Spleen (tissue), 11 donors: ENCODE results near the gene PPM1E. TPM values are rescaled to one million over a fixed set of nuclear protein-coding genes. Genes with fewer than 3 reads are reported as not detected.

ENCODE experiments used
- DNase-seq: peaks from one replicate; pipeline ENCODE4 v3.0.0-alpha.2; 2020
- H3K27ac ChIP-seq, 8 donors: fragments of 200-600 bp; sonication (generic) in 7 of 8; 1 replicate in 4 of 8; 2 replicates in 4 of 8; pipeline versions ENCODE4 v1.5.0 to v1.8.0; 2016 to 2021; ENCODE audit warnings: inconsistent platforms in 4 of 8, mild to moderate bottlenecking in 4 of 8, moderate library complexity in 1 of 8
- H3K27me3 ChIP-seq, 7 donors: fragments of 200-600 bp; sonication (generic) in 6 of 7; replicated peaks in 1 of 7; 1 replicate in 4 of 7; 2 replicates in 3 of 7; pipeline versions ENCODE4 v1.5.0 to v1.8.0; 2016 to 2021; ENCODE audit warnings: inconsistent platforms in 3 of 7, mild to moderate bottlenecking in 1 of 7
- H3K36me3 ChIP-seq, 6 donors: fragments of 200-600 bp; sonication (generic) in 5 of 6; 1 replicate in 4 of 6; 2 replicates in 2 of 6; pipeline versions ENCODE4 v1.5.0 to v1.8.0; 2016 to 2021; ENCODE audit warnings: inconsistent platforms in 2 of 6
- H3K4me1 ChIP-seq, 6 donors: fragments of 200-600 bp; sonication (generic) in 5 of 6; 1 replicate in 3 of 6; 2 replicates in 3 of 6; pipeline versions ENCODE4 v1.5.0 to v1.8.0; 2016 to 2021; ENCODE audit warnings: inconsistent platforms in 3 of 6
- H3K4me3 ChIP-seq, 8 donors: fragments of 200-600 bp; sonication (generic) in 7 of 8; 1 replicate in 4 of 8; 2 replicates in 4 of 8; pipeline versions ENCODE4 v1.5.0 to v1.8.0; 2016 to 2021; ENCODE audit warnings: inconsistent platforms in 4 of 8, mild to moderate bottlenecking in 4 of 8, moderate library complexity in 2 of 8
- H3K9me3 ChIP-seq, 8 donors: fragments of 200-600 bp; sonication (generic) in 7 of 8; 1 replicate in 4 of 8; 2 replicates in 4 of 8; pipeline versions ENCODE4 v1.5.0 to v1.8.0; 2016 to 2021; ENCODE audit warnings: inconsistent platforms in 4 of 8
- POLR2A ChIP-seq, 3 donors: fragments of 450-650 bp; IDR thresholded peaks; one replicate each; pipeline ENCODE4 v1.5.1; 2017; ENCODE audit warnings: antibody characterized with exemption in 3 of 3, mild to moderate bottlenecking in 1 of 3
- POLR2AphosphoS5 ChIP-seq, 3 donors: sonication (generic); formaldehyde crosslinking; IDR thresholded peaks; one replicate each; pipeline ENCODE4 v1.5.1; 2017; ENCODE audit warnings: antibody characterized with exemption in 3 of 3
- WGBS, 5 donors: extraction: QIAGEN DNeasy Blood & Tissue Kit in 3 of 5; methylation state at CpG; one replicate each; pipeline versions ENCODE4 v1.1.5 to v1.1.7; 2013 to 2018; 5-methylcytosine and 5-hydroxymethylcytosine counted together
- intact Hi-C: fragments of 100-400 bp; cut with DNase I; formaldehyde crosslinking; loops from one replicate; pipeline ENCODE4 v1.15.0; 2023; ENCODE audit warnings: low total_unique reads
- polyA plus RNA-seq, 3 donors: library from polyadenylated mRNA; stranded (reverse); fragments of 200-250 nt; gene quantifications; one replicate each; pipeline ENCODE4 v1.2.1, GENCODE V29; 2013
- total RNA-seq, 7 donors: library from RNA; depleted of rRNA in 3 of 7; stranded (reverse); fragments of >200 nt in 3 of 7; fragmentation: NEBNext Ultra II Directional in 4 of 7; extraction: Animal tissue kit (Norgen Biotek cat#: 25700) in 4 of 7; gene quantifications; one replicate each; pipeline versions ENCODE4 v1.1.0 to v1.2.1, GENCODE V29; 2016 to 2021
- TF ChIP-seq, protein P1 (sequence below), 11 experiments: fragments of 200-600 bp in 7 of 11; fragments of 450-650 bp in 4 of 11; sonication (generic) in 4 of 11; IDR thresholded peaks in 8 of 11; conservative IDR thresholded peaks in 3 of 11; 1 replicate in 7 of 11; 2 replicates in 4 of 11; pipeline versions ENCODE4 v1.4.0 to v1.8.0; 2016 to 2021; ENCODE audit warnings: antibody characterized with exemption in 11 of 11, inconsistent platforms in 4 of 11, mild to moderate bottlenecking in 1 of 11
- donor health status: healthy with polysubstance abuse.
- donor health status: DM: no; HTN: no; CAD: no; lungs with moderate emphysema.
- donor health status: DM: no; HTN: no; CAD: no.
- donor health status: Bipolar disorder and iron deficiency.
- donor health status: healthy.
- donor health status: DM: no; HTN: no; CAD: no.
- donor health status: DM: yes; HTN: yes; CAD: no.

The PPM1E gene
- total and polyA plus RNA-seq, 10 donors: 0.04 to 0.79 (median 0.48) TPM

DNA sequence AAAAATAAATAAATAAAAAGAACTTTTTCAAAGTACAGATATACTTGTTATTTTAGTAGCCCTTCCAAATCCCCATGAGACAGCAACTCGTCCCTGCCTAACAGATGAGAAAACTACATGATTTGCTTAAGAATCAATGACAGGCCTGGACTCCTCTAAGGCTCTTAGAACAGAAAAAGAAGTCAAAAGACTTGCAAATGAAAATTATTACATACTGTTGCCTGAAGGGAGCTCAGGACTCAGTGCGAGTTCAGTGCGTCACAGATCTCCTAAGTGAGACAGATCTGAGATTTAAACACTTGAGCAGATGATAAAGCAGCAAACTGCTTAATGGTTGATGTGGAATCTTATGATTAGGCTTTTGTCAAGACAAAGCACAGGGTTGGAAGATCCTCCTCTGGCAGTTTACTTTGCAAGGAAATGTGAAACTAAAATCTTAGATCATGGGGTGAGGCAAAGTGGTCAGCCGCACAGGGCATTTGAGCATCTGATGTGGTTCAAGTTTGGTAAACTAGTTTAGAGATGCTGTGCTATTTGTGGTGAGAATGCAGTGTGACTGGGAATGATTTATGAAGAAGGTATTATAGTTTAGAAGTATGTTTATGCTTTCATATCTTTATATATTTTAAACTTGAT is 212.9 kb downstream of the PPM1E start:
- no peak for DNase-seq
- intact Hi-C loops: no loop called here
- H3K9me3 ChIP-seq: no peaks in the 10 kb centered on the region
- H3K27ac ChIP-seq: no peak overlapping the region
- 79 to 87% (median 80%) methylated on average over 4 of the region's 4 CpGs for WGBS, 5 donors
- no peak overlapping the region for H3K4me3 ChIP-seq
- H3K27me3 ChIP-seq: no peaks in the 10 kb centered on the region
- TF ChIP-seq POLR2AphosphoS5 (IDR thresholded peaks at IDR 0.05): no peak
- TF ChIP-seq, protein P1, sequence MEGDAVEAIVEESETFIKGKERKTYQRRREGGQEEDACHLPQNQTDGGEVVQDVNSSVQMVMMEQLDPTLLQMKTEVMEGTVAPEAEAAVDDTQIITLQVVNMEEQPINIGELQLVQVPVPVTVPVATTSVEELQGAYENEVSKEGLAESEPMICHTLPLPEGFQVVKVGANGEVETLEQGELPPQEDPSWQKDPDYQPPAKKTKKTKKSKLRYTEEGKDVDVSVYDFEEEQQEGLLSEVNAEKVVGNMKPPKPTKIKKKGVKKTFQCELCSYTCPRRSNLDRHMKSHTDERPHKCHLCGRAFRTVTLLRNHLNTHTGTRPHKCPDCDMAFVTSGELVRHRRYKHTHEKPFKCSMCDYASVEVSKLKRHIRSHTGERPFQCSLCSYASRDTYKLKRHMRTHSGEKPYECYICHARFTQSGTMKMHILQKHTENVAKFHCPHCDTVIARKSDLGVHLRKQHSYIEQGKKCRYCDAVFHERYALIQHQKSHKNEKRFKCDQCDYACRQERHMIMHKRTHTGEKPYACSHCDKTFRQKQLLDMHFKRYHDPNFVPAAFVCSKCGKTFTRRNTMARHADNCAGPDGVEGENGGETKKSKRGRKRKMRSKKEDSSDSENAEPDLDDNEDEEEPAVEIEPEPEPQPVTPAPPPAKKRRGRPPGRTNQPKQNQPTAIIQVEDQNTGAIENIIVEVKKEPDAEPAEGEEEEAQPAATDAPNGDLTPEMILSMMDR (IDR thresholded peaks at IDR 0.05 in 8 of 11, conservative IDR thresholded peaks at IDR 0.05 in 3 of 11): no peak
- no peak for TF ChIP-seq POLR2A (IDR thresholded peaks at IDR 0.05)
- H3K4me1 ChIP-seq: no peaks in the 10 kb centered on the region
- H3K36me3 ChIP-seq: no peaks in the 10 kb centered on the region

DNA sequence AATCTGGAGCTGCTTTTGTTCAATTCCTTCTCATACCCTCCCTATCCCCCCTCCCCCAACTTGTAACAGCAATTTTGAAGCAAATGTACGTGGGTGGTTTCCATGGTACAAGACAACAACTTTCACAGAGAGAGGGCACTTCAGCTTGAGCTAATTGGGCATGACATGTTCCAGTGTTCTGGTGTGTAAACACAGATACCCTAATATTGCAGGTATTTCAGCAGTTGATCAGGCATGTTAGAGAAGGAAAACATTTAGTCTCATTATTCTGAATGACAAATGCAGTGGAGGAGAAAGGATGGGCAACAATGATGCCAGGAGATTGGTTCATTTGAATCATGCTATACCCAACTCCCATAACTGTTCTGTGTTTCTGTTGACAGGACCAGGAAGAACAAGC is 213.5 kb downstream of the PPM1E start:
- H3K27ac ChIP-seq: no peak overlapping the region
- H3K36me3 ChIP-seq: no peaks in the 10 kb centered on the region
- no peaks in the 10 kb centered on the region for H3K9me3 ChIP-seq
- no peaks in the 10 kb centered on the region for H3K27me3 ChIP-seq
- H3K4me1 ChIP-seq: no peaks in the 10 kb centered on the region
- no peak for TF ChIP-seq POLR2AphosphoS5 (IDR thresholded peaks at IDR 0.05)
- no peak for TF ChIP-seq POLR2A (IDR thresholded peaks at IDR 0.05)
- TF ChIP-seq, protein P1 (IDR thresholded peaks at IDR 0.05 in 8 of 11, conservative IDR thresholded peaks at IDR 0.05 in 3 of 11): no peak
- DNase-seq: no peak
- intact Hi-C loops: no loop called here
- H3K4me3 ChIP-seq: no peak overlapping the region
- 41 to 67% (median 44%) methylated on average over 1 of the region's 1 CpG for WGBS, 5 donors

DNA sequence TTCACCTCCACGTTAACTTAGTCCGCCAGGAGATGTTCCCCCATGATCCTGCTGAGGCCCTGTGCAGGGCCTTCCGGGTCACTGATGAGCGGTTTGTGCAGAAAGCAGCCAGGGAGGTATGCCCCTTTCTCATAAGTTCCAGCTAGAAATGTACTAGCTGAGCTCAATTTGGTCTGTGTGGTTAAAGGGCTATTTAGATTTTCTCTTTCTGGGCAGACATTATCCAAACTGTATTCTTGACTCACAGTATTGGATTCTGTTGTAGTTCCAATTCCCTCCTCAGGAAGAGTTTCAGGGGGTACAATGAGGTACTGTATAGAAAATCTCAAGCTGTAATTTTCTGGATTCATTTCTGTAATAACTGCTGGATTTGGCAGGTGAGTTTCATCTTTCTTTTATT is 214.0 kb downstream of the PPM1E start:
- Histone ChIP-seq H3K4me3 (no peak overlapping the region), H3K4me1 (peaks cover 0 to 3% (median 0%) of the 10 kb centered on the region in 6 donors), H3K27me3 (no peaks in the 10 kb centered on the region), H3K27ac (no peak overlapping the region), H3K36me3 (no peaks in the 10 kb centered on the region), H3K9me3 (no peaks in the 10 kb centered on the region)
- no peak for DNase-seq
- intact Hi-C loops: no loop called here
- no peak for TF ChIP-seq POLR2A (IDR thresholded peaks at IDR 0.05)
- TF ChIP-seq, protein P1 (IDR thresholded peaks at IDR 0.05 in 8 of 11, conservative IDR thresholded peaks at IDR 0.05 in 3 of 11): no peak
- no peak for TF ChIP-seq POLR2AphosphoS5 (IDR thresholded peaks at IDR 0.05)
- whole genome bisulfite sequencing, 5 donors: 94 to 98% (median 95%) methylated on average over 4 of the region's 4 CpGs

DNA sequence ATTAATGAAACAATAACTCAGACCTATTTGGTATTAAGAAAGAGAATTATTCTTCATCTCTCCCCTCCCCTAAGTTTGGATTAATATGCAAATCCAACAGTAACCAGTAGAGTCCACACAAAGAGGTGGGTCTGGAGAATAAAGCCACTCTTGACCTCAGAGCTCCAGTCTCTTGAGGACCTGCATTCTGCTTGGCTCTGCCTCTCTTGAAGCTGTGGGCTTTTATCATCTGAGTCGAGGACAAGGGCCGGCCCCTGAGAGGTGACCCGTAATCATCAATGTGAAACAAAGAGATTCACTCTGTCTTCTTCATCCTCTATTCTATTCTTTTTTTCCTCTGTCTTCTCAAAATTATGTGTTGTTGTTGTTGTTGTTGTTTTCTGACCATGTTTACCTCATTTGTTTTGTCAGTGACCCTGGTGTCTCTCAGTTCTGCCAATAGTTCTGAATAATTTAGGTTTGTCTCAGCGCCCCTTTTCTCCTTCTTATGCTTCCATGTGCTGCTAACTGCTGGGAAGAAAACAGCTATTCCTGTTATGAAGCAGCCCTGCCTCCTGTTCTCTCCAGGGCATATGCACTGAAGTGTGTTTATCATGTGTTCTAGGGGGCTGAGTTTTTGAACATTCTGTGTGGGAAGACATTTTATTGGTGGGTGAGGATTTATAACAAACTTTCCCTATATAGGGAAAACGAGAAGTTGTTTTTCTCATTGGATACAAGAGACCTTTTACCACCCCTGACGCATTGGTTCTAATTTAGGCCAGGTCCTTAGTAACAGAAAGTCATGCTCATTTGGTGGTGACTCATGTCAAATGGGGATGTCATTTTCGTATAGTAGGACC is 215.2 kb downstream of the PPM1E start:
- Histone ChIP-seq H3K27ac (no peak overlapping the region), H3K27me3 (no peaks in the 10 kb centered on the region), H3K4me3 (no peak overlapping the region), H3K9me3 (no peaks in the 10 kb centered on the region), H3K4me1 (peaks cover 0 to 3% (median 0%) of the 10 kb centered on the region in 6 donors), H3K36me3 (no peaks in the 10 kb centered on the region)
- TF ChIP-seq, protein P1 (IDR thresholded peaks at IDR 0.05 in 8 of 11, conservative IDR thresholded peaks at IDR 0.05 in 3 of 11): no peak
- no peak for TF ChIP-seq POLR2A (IDR thresholded peaks at IDR 0.05)
- TF ChIP-seq POLR2AphosphoS5 (IDR thresholded peaks at IDR 0.05): no peak
- DNase-seq: no peak
- 75 to 84% (median 81%) methylated on average over 7 of the region's 7 CpGs for WGBS, 5 donors
- intact Hi-C loops: no loop called here
